Liver (tissue), 9 donors: ENCODE results near the gene HOXA1. TPM values are rescaled to one million over a fixed set of nuclear protein-coding genes. Genes with fewer than 3 reads are reported as not detected.
A peak's percentile ranks its signal among the peaks of the same experiment; 100 is the strongest.

ENCODE experiments used
- DNase-seq: peaks from one replicate; pipeline ENCODE4 v3.0.0-alpha.2; 2017; ENCODE audit warnings: low spot score
- H3K27ac ChIP-seq, 2 donors: one replicate each; pipeline ENCODE4 v1.7.0; 2013; ENCODE audit warnings: inconsistent platforms in 2 of 2, low read length in 2 of 2, control low read depth in 1 of 2, low read depth in 1 of 2, mild to moderate bottlenecking in 1 of 2
- H3K27me3 ChIP-seq, 4 donors: one replicate each; pipeline versions ENCODE4 v1.6.1 to v1.7.0; 2013; ENCODE audit warnings: low read length in 3 of 4, inconsistent platforms in 1 of 4, mild to moderate bottlenecking in 1 of 4, moderate library complexity in 1 of 4; ENCODE audit not compliant: control insufficient read depth in 4 of 4, insufficient read depth in 4 of 4
- H3K36me3 ChIP-seq, 4 donors: one replicate each; pipeline versions ENCODE4 v1.6.1 to v1.7.0; 2013; ENCODE audit warnings: low read length in 3 of 4, mild to moderate bottlenecking in 3 of 4, low read depth in 1 of 4, moderate library complexity in 1 of 4; ENCODE audit not compliant: control insufficient read depth in 4 of 4, insufficient read depth in 3 of 4
- H3K4me1 ChIP-seq, 4 donors: one replicate each; pipeline versions ENCODE4 v1.6.1 to v1.7.0; 2013; ENCODE audit warnings: low read length in 3 of 4, mild to moderate bottlenecking in 3 of 4, moderate library complexity in 1 of 4; ENCODE audit not compliant: control insufficient read depth in 4 of 4, insufficient read depth in 4 of 4
- H3K4me3 ChIP-seq, 3 donors: one replicate each; pipeline versions ENCODE4 v1.6.1 to v1.7.0; 2013; ENCODE audit warnings: low read length in 3 of 3, control low read depth in 1 of 3, low read depth in 1 of 3, mild to moderate bottlenecking in 1 of 3
- H3K9ac ChIP-seq, 2 donors: one replicate each; pipeline ENCODE4 v1.7.0; 2013; ENCODE audit warnings: low read length in 2 of 2, mild to moderate bottlenecking in 2 of 2, moderate library complexity in 2 of 2, control low read depth in 1 of 2, low read depth in 1 of 2
- H3K9me3 ChIP-seq, 4 donors: one replicate each; pipeline versions ENCODE4 v1.6.1 to v1.7.0; 2013; ENCODE audit warnings: low read length in 3 of 4; ENCODE audit not compliant: control insufficient read depth in 4 of 4
- ATF3 ChIP-seq: IDR thresholded peaks from 2 replicates; pipeline ENCODE4 v1.6.1; 2016; ENCODE audit warnings: antibody characterized with exemption
- CTCF ChIP-seq: fragments of 150-350 bp; IDR thresholded peaks from 2 replicates; pipeline ENCODE4 v1.5.1; 2017; ENCODE audit warnings: improper control_type of control experiment, low read depth, low read length; ENCODE audit not compliant: missing input control
- FOXA1 ChIP-seq: IDR thresholded peaks from 2 replicates; pipeline ENCODE4 v1.6.1; 2016; ENCODE audit warnings: antibody characterized with exemption
- HNF4G ChIP-seq: IDR thresholded peaks from 2 replicates; pipeline ENCODE4 v1.6.1; 2016; ENCODE audit warnings: antibody characterized with exemption
- JUND ChIP-seq, 2 donors: IDR thresholded peaks; 2 replicates each; pipeline ENCODE4 v1.6.1; 2016; ENCODE audit warnings: antibody characterized with exemption in 2 of 2
- MAX ChIP-seq: IDR thresholded peaks from 2 replicates; pipeline ENCODE4 v1.6.1; 2016; ENCODE audit warnings: antibody characterized with exemption
- NR2F2 ChIP-seq: IDR thresholded peaks from 2 replicates; pipeline ENCODE4 v1.6.1; 2016; ENCODE audit warnings: antibody characterized with exemption
- RAD21 ChIP-seq, 2 donors: IDR thresholded peaks; 2 replicates each; pipeline ENCODE4 v1.6.1; 2016; ENCODE audit warnings: antibody characterized with exemption in 2 of 2, mild to moderate bottlenecking in 2 of 2
- REST ChIP-seq: IDR thresholded peaks from 2 replicates; pipeline ENCODE4 v1.6.1; 2016; ENCODE audit warnings: antibody characterized with exemption, mild to moderate bottlenecking
- RXRA ChIP-seq, 2 donors: IDR thresholded peaks; 2 replicates each; pipeline ENCODE4 v1.6.1; 2017 to 2018; ENCODE audit warnings: antibody characterized with exemption in 2 of 2, mild to moderate bottlenecking in 1 of 2
- SP1 ChIP-seq: IDR thresholded peaks from 2 replicates; pipeline ENCODE4 v1.6.1; 2018; ENCODE audit warnings: antibody characterized with exemption, mild to moderate bottlenecking
- TAF1 ChIP-seq: conservative IDR thresholded peaks from 2 replicates; pipeline ENCODE4 v1.6.1; 2016; ENCODE audit warnings: antibody characterized with exemption, mild to moderate bottlenecking
- ZBTB33 ChIP-seq: IDR thresholded peaks from 2 replicates; pipeline ENCODE4 v1.6.1; 2016; ENCODE audit warnings: antibody characterized with exemption
- WGBS: extraction: QIAGEN DNeasy Blood & Tissue Kit; methylation state at CpG from one replicate; pipeline ENCODE4 v1.1.7; 2013; 5-methylcytosine and 5-hydroxymethylcytosine counted together
- polyA plus RNA-seq, 2 donors: library from polyadenylated mRNA; stranded (reverse) in 1 of 2; unstranded in 1 of 2; fragments of 200-250 nt in 1 of 2; fragments of >200 nt in 1 of 2; fragmentation: Nextera tagmentation in 1 of 2; extraction: Ambion mirVana in 1 of 2; gene quantifications; one replicate each; pipeline versions ENCODE4 v1.2.1 to v1.2.3, GENCODE V29; 2013 to 2015
- total RNA-seq, 2 donors: library from RNA; depleted of rRNA; stranded (reverse); fragments of >200 nt; gene quantifications; one replicate each; pipeline ENCODE4 v1.2.3, GENCODE V29; 2014
- donor health status: healthy.
- donor health status: healthy.
- donor health status: healthy.
- donor health status: healthy.
- donor health status: healthy.

HOXA1 gene
- total and polyA plus RNA-seq, 4 donors: 0.08 to 0.28 (median 0.21) TPM

GRCh38 chr7:27112955-27113949 lies 17.5 kb upstream of the HOXA1 start:
- no peak overlapping the region for H3K9ac ChIP-seq
- no peak for DNase-seq
- peak overlapping the region in 1 of 3 donors; percentile 43 for H3K4me3 ChIP-seq
- H3K9me3 ChIP-seq: no peaks in the 10 kb centered on the region
- no peaks in the 10 kb centered on the region for H3K36me3 ChIP-seq
- TF ChIP-seq RXRA (IDR thresholded peaks at IDR 0.05): peak; percentile 43 to 57
- peak; percentile 44 for TF ChIP-seq NR2F2
- TF ChIP-seq HNF4G: no peak
- H3K4me1 ChIP-seq: peaks cover 0 to 3% (median 2%) of the 10 kb centered on the region in 4 donors
- peak overlapping the region; percentile 59 to 71 for H3K27ac ChIP-seq
- 20% methylated on average over 57 of the region's 57 CpGs for WGBS
- H3K27me3 ChIP-seq: peaks cover 0 to 25% (median 5%) of the 10 kb centered on the region in 4 donors

- no peak for DNase-seq
- 20% methylated on average over 4 of the region's 4 CpGs for WGBS
- Histone ChIP-seq H3K9ac (no peak overlapping the region), H3K36me3 (no peaks in the 10 kb centered on the region), H3K9me3 (no peaks in the 10 kb centered on the region), H3K4me1 (peaks cover 0 to 3% (median 2%) of the 10 kb centered on the region in 4 donors), H3K4me3 (no peak overlapping the region), H3K27ac (peak overlapping the region in 1 of 2 donors; percentile 59), H3K27me3 (peaks cover 0 to 27% (median 4%) of the 10 kb centered on the region in 4 donors)
- TF ChIP-seq SP1 (no peak), ZBTB33 (no peak), HNF4G (no peak), MAX (no peak), RAD21 (IDR thresholded peaks at IDR 0.05) (no peak), FOXA1 (no peak), TAF1 (no peak), JUND (IDR thresholded peaks at IDR 0.05) (no peak), CTCF (no peak), ATF3 (no peak), REST (no peak)
Observed at GRCh38 chr7:27112361-27112760, 16.6 kb upstream of the HOXA1 start.
